ENCODE results near the gene SKI.

GRCh38 chr1:2190491-2190976 is 37.6 kb upstream of the SKI start:
- TF ChIP-seq CTCF (IDR thresholded peaks at IDR 0.05; ENCODE audit: poor library complexity) (no peak), EZH2 (IDR thresholded peaks at IDR 0.05; ENCODE audit: borderline replicate concordance) (no peak)
